WERI-Rb-1 (cell line): ENCODE data around the gene NT5DC1.

Source experiments
- DNase-seq: peaks from one replicate; pipeline ENCODE4 v3.0.0-alpha.2; 2020
- H3K27ac ChIP-seq: fragments of 250-450 bp; sonication (Bioruptor Pico); 2 replicates; pipeline ENCODE4 v1.5.1; 2020; ENCODE audit warnings: mild to moderate bottlenecking, moderate library complexity
- H3K27me3 ChIP-seq: fragments of 250-450 bp; sonication (Bioruptor Pico); 2 replicates; pipeline ENCODE4 v1.5.1; 2021; ENCODE audit warnings: mild to moderate bottlenecking, low read depth, moderate library complexity; ENCODE audit not compliant: insufficient read depth, severe bottlenecking
- H3K36me3 ChIP-seq: fragments of 250-450 bp; sonication (Bioruptor Pico); 2 replicates; pipeline ENCODE4 v1.5.1; 2020; ENCODE audit warnings: mild to moderate bottlenecking, moderate library complexity
- H3K4me3 ChIP-seq: 2 replicates; pipeline ENCODE4 v1.5.1; 2011; ENCODE audit warnings: low read depth, mild to moderate bottlenecking, control low read depth, low read length
- H3K9me3 ChIP-seq: fragments of 250-450 bp; sonication (Bioruptor Pico); 2 replicates; pipeline ENCODE4 v1.5.1; 2021; ENCODE audit warnings: mild to moderate bottlenecking, moderate library complexity; ENCODE audit not compliant: severe bottlenecking
- CTCF ChIP-seq: IDR thresholded peaks from 2 replicates; pipeline ENCODE4 v1.5.1; 2011; ENCODE audit warnings: low read depth, mild to moderate bottlenecking, control low read depth, inconsistent platforms, low read length

Gene NT5DC1

GRCh38 chr6:116126032-116126431 is 25.4 kb downstream of the NT5DC1 start, which contains the start of gene COL10A1:
TSS of gene COL10A1 (minus strand) at chr6:116126132. CDS start at chr6:116125492, 640 bp downstream.
- Histone ChIP-seq H3K36me3 (no peaks in the 10 kb centered on the region), H3K27ac (no peak within 1 kb of the TSS), H3K27me3 (no peaks in the 10 kb centered on the region), H3K9me3 (no peaks in the 10 kb centered on the region), H3K4me3 (no peak within 1 kb of the TSS)
- no peak for DNase-seq
- TF ChIP-seq CTCF: no peak

DNA sequence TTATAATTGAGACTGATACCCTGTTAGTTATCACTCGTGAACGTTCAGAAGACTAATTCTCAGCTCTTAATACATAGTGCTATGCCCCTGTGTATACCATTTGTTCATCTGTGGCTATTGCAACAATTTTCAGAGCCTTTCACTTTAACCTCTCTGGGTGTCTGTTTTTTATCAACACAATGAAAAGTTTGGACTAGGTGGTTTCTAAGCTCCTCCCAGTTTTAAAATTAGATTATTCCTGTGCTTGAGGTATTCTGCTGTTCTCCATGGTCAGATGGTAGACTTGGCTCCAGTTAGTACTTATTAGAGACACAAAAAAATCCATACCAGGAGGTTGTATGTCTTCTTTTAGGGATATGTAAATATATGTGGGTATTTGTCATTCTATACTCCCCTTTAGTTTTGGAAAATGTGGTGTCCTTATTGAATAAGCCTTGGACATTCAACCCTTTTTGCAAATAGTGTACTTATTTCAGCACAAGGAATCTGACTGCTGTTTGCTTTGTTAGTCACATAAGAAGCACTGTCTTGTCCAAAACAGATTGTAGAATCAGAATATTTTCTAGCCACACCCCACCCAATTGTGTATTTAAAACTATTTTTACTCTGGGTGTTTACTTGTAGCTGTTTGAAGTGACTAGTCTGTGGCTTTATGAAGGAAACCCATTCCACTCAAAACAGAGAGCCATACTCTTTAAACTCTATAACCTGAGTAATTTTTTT is 27.3 kb downstream of the NT5DC1 start:
- Histone ChIP-seq H3K4me3 (no peak overlapping the region), H3K9me3 (no peaks in the 10 kb centered on the region), H3K27ac (no peak overlapping the region), H3K36me3 (no peaks in the 10 kb centered on the region), H3K27me3 (no peaks in the 10 kb centered on the region)
- no peak for TF ChIP-seq CTCF
- DNase-seq: no peak

DNA sequence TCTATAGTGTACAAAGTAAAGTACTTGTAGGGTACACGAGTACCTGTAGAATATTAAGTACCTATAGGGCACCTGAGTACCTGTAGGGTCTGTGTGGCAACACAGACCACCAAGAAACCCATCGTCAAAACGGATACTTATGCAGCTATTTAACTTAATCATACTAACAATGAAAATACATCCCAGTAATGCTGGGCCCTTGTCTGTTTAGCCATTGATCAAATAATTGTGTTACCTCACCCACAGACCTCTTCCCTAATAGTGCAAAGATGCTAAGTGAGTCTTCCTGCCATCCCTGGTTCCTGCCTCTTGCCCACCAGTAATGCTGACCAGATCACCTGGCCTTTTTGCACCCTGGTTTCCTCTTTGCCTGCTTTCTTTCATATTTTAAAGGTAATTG is 32.8 kb downstream of the NT5DC1 start:
- Histone ChIP-seq H3K4me3 (no peak overlapping the region), H3K9me3 (no peaks in the 10 kb centered on the region), H3K27ac (no peak overlapping the region), H3K27me3 (no peaks in the 10 kb centered on the region), H3K36me3 (no peaks in the 10 kb centered on the region)
- no peak for DNase-seq
- no peak for TF ChIP-seq CTCF

DNA sequence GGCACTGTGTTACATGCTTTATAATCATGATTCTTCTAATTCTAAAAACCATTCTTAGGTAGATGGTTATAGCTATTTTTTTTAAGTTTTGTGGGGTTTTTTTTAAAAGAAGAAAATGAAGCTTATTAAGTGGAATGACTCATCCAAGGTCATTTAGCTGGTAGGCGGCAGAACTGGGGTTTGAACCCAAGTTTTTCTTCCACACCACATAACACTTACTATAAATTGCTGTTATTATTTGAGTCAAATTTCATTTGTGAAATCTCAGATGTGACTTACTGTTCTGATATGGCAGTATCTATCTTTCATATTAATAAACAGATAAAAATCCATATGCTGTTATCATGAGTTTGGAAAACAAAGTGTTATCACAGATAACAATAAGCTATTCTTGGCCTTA is 35.7 kb downstream of the NT5DC1 start:
- H3K27ac ChIP-seq: no peak overlapping the region
- no peaks in the 10 kb centered on the region for H3K36me3 ChIP-seq
- TF ChIP-seq CTCF: no peak
- H3K27me3 ChIP-seq: no peaks in the 10 kb centered on the region
- H3K9me3 ChIP-seq: no peaks in the 10 kb centered on the region
- DNase-seq: no peak
- H3K4me3 ChIP-seq: no peak overlapping the region

DNA sequence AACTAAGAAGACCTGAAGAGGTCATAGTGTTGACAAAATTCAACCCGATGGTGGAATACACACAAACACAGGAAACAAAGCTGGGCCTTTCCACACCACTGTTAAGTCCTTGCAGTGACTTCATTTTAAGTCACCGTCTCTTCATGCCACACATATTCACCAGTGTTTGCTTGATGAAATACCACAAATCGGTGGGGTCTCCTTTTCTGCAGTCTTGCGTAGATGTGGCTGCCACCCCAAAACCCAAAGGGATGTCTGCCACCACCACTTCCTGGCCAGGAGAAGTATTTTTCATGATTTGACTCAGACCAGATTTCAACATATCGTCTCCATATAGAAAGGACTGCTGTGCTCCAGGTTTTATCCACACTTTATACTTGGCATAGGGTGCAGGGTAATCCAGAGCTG is 36.3 kb downstream of the NT5DC1 start:
- no peak for TF ChIP-seq CTCF
- Histone ChIP-seq H3K4me3 (no peak overlapping the region), H3K27me3 (no peaks in the 10 kb centered on the region), H3K9me3 (no peaks in the 10 kb centered on the region), H3K36me3 (no peaks in the 10 kb centered on the region), H3K27ac (no peak overlapping the region)
- DNase-seq: no peak

DNA sequence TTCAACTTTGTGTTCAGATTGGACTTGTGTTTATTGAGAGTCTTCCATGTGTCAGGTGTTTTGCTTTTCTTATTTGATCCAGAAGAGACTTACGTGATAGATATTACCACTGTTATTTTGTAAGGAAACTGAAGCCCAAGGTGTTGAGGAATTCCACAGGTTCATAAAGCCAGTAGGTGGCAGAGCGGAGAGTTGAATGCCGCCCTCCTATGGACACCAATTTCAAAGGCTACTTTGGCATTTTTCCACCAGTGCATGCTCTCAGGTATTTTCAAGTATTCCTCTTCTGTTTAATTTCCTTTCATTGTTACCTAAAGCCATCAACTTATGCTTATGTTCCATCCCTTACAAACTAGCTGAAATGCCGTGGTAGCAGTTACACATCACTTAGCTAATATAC is 39.3 kb downstream of the NT5DC1 start:
- Histone ChIP-seq H3K9me3 (no peaks in the 10 kb centered on the region), H3K27ac (no peak overlapping the region), H3K27me3 (no peaks in the 10 kb centered on the region), H3K36me3 (no peaks in the 10 kb centered on the region), H3K4me3 (no peak overlapping the region)
- no peak for DNase-seq
- TF ChIP-seq CTCF: peak; percentile 28; the same call in 1 of the 2 replicates
